SK-N-SH treated with all-trans-retinoic acid at 6 μM for 48 hours (cell line): Measurements from ENCODE around the gene HIVEP3.

Experiments
- ATAC-seq: fragments of 200-7000 bp; cut with Tn5 transposase; 3 replicates; pipeline ENCODE4 v1.9.1; 2020; ENCODE audit warnings: mild to moderate bottlenecking, moderate library complexity
- ARNTL ChIP-seq: fragments of 450-650 bp; formaldehyde crosslinking; IDR thresholded peaks from 2 replicates; pipeline ENCODE4 v1.5.0; 2020; ENCODE audit warnings: low read depth, mild to moderate bottlenecking, moderate library complexity, borderline replicate concordance
- BACH2 ChIP-seq: fragments of 250-450 bp; sonication (Bioruptor Pico); IDR thresholded peaks from 2 replicates; pipeline ENCODE4 v1.9.0; 2021; ENCODE audit warnings: mild to moderate bottlenecking, borderline replicate concordance
- CREB5 ChIP-seq: fragments of 250-450 bp; sonication (Bioruptor Pico); IDR thresholded peaks from 2 replicates; pipeline ENCODE4 v1.5.1; 2020; ENCODE audit warnings: low read depth, mild to moderate bottlenecking, moderate library complexity
- CSDC2 ChIP-seq: fragments of 250-450 bp; sonication (Bioruptor Pico); IDR thresholded peaks from 2 replicates; pipeline ENCODE4 v1.5.0; 2020; ENCODE audit warnings: mild to moderate bottlenecking, moderate library complexity
- CSRNP3 ChIP-seq: fragments of 250-450 bp; sonication (Bioruptor Pico); IDR thresholded peaks from 2 replicates; pipeline ENCODE4 v1.5.1; 2021; ENCODE audit warnings: mild to moderate bottlenecking, moderate library complexity
- ESRRG ChIP-seq: fragments of 250-450 bp; sonication (Bioruptor Pico); IDR thresholded peaks from 2 replicates; pipeline ENCODE4 v1.6.1; 2021; ENCODE audit warnings: mild to moderate bottlenecking
- GLIS3 ChIP-seq: fragments of 250-450 bp; sonication (Bioruptor Pico); IDR thresholded peaks from 2 replicates; pipeline ENCODE4 v1.5.0; 2020; ENCODE audit warnings: mild to moderate bottlenecking, moderate library complexity
- ISL1 ChIP-seq: fragments of 250-450 bp; sonication (Bioruptor Pico); IDR thresholded peaks from 2 replicates; pipeline ENCODE4 v2.1.2; 2022; ENCODE audit warnings: mild to moderate bottlenecking, moderate library complexity
- PPARA ChIP-seq: fragments of 250-450 bp; sonication (Bioruptor Pico); IDR thresholded peaks from 2 replicates; pipeline ENCODE4 v1.5.0; 2020; ENCODE audit warnings: mild to moderate bottlenecking, borderline replicate concordance
- RARB ChIP-seq: fragments of 250-450 bp; sonication (Bioruptor Pico); IDR thresholded peaks from 2 replicates; pipeline ENCODE4 v1.8.0; 2021; ENCODE audit warnings: mild to moderate bottlenecking, moderate library complexity
- SNAI2 ChIP-seq: fragments of 250-450 bp; sonication (Bioruptor Pico); IDR thresholded peaks from 2 replicates; pipeline ENCODE4 v1.5.0; 2020; ENCODE audit warnings: mild to moderate bottlenecking, moderate library complexity
- TCF4 ChIP-seq: fragments of 250-450 bp; sonication (Bioruptor Pico); IDR thresholded peaks from 2 replicates; pipeline ENCODE4 v1.8.0; 2021; ENCODE audit warnings: mild to moderate bottlenecking, moderate library complexity, borderline replicate concordance
- TOX ChIP-seq: fragments of 250-450 bp; sonication (Bioruptor Pico); IDR thresholded peaks from 2 replicates; pipeline ENCODE4 v1.8.0; 2021; ENCODE audit warnings: mild to moderate bottlenecking, moderate library complexity, borderline replicate concordance
- TSHZ2 ChIP-seq: fragments of 250-450 bp; sonication (Bioruptor Pico); IDR thresholded peaks from 2 replicates; pipeline ENCODE4 v1.5.0; 2020; ENCODE audit warnings: mild to moderate bottlenecking, moderate library complexity
- ZC3H10 ChIP-seq: fragments of 250-450 bp; sonication (Bioruptor Pico); IDR thresholded peaks from 2 replicates; pipeline ENCODE4 v1.5.1; 2021; ENCODE audit warnings: mild to moderate bottlenecking, moderate library complexity
- ZFP3 ChIP-seq: fragments of 250-450 bp; sonication (Bioruptor Pico); IDR thresholded peaks from 2 replicates; pipeline ENCODE4 v1.5.0; 2020; ENCODE audit warnings: mild to moderate bottlenecking, moderate library complexity
- ZFP30 ChIP-seq: fragments of 450-650 bp; formaldehyde crosslinking; IDR thresholded peaks from 2 replicates; pipeline ENCODE4 v1.5.0; 2022; ENCODE audit warnings: mild to moderate bottlenecking, moderate library complexity
- ZNF565 ChIP-seq: fragments of 450-650 bp; formaldehyde crosslinking; conservative IDR thresholded peaks from 2 replicates; pipeline ENCODE4 v1.5.0; 2020; ENCODE audit warnings: low read depth, mild to moderate bottlenecking, moderate library complexity
- ZNF70 ChIP-seq: fragments of 450-650 bp; formaldehyde crosslinking; IDR thresholded peaks from 2 replicates; pipeline ENCODE4 v1.5.0; 2020; ENCODE audit warnings: mild to moderate bottlenecking, moderate library complexity

The HIVEP3 gene

GRCh38 chr1:41777695-41778094, 141.0 kb downstream of the HIVEP3 start:
- ATAC-seq: no peak
- TF ChIP-seq ZNF565 (CRISPR knock-in tag) (no peak), ZFP3 (CRISPR knock-in tag) (no peak), CSRNP3 (CRISPR knock-in tag) (no peak), ARNTL (no peak), ZFP30 (no peak), CREB5 (CRISPR knock-in tag) (no peak)

- no peak for ATAC-seq
- TF ChIP-seq ESRRG (CRISPR knock-in tag) (no peak), TOX (CRISPR knock-in tag) (no peak), RARB (no peak), GLIS3 (CRISPR knock-in tag) (no peak), ISL1 (no peak), CSRNP3 (CRISPR knock-in tag) (no peak), CREB5 (CRISPR knock-in tag) (no peak), ZFP3 (CRISPR knock-in tag) (no peak), ZC3H10 (CRISPR knock-in tag) (no peak), ZFP30 (no peak), PPARA (CRISPR knock-in tag) (no peak), SNAI2 (CRISPR knock-in tag) (no peak), ARNTL (no peak)
Measured at GRCh38 chr1:41776891-41777441, 141.8 kb downstream of the HIVEP3 start.

- TF ChIP-seq ZNF70 (CRISPR knock-in tag) (peak; percentile 64; the same call in 1 of the 2 replicates), TOX (CRISPR knock-in tag) (no peak)
- ATAC-seq: no peak
Measured at GRCh38 chr1:41775956-41776585, 142.7 kb downstream of the HIVEP3 start.

- ATAC-seq: no peak
- TF ChIP-seq ZNF565 (CRISPR knock-in tag) (no peak), TSHZ2 (CRISPR knock-in tag) (no peak), GLIS3 (CRISPR knock-in tag) (no peak), ZFP3 (CRISPR knock-in tag) (no peak)
Measured at GRCh38 chr1:41774471-41774990, 144.2 kb downstream of the HIVEP3 start.

- no peak for ATAC-seq
- no peak for TF ChIP-seq TCF4
- TF ChIP-seq RARB: no peak
- TF ChIP-seq GLIS3 (CRISPR knock-in tag): no peak
- no peak for TF ChIP-seq ZFP3 (CRISPR knock-in tag)
- no peak for TF ChIP-seq CSDC2 (CRISPR knock-in tag)
- no peak for TF ChIP-seq ARNTL
- TF ChIP-seq BACH2 (CRISPR knock-in tag): no peak
- TF ChIP-seq TOX (CRISPR knock-in tag): no peak
- TF ChIP-seq ZNF565 (CRISPR knock-in tag): no peak
Measured at GRCh38 chr1:41773842-41774241, 144.9 kb downstream of the HIVEP3 start.
